ENCODE results near the gene MAPK8. TPM values are rescaled to one million over a fixed set of nuclear protein-coding genes. Genes with fewer than 3 reads are reported as not detected.

Gene MAPK8
- total RNA-seq, 3 donors from 2014 or later, result 47.1 to 56.4 (median 53.5) TPM

DNA sequence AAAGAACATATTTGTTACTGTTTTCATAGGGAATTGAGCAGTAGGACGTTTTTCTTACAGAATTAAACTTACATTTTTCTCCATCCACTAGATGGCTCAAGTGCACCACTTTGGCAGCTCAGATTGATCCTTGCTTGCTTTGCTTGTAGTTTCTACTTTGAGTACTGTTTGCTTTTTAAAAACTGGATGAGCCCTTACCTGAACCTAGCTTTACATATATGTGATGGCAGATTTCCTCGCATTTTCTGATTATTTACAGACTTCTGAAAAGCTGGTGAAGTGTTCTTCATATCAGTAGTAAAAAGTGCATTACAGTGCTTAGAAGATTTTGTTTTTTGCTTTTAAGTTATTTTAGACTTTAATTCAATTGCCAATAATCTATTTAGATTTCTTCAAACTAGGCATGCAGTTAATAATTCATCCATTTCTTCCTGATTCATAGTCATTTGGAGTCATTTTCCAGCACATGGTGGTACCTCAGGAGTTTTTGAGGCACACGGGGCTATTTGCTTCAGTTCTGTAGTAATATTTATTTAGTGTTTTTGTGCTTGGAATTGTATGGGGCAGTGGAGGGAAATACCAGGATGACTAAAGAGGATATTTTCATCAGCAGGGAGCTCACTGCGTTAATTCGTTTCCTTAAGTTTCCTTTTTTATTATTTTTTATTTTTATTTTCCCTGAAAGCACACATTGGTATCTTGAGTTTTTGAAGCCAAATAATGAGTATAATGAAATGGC, 57.3 kb downstream of the MAPK8 start:
- TF ChIP-seq, protein P1, sequence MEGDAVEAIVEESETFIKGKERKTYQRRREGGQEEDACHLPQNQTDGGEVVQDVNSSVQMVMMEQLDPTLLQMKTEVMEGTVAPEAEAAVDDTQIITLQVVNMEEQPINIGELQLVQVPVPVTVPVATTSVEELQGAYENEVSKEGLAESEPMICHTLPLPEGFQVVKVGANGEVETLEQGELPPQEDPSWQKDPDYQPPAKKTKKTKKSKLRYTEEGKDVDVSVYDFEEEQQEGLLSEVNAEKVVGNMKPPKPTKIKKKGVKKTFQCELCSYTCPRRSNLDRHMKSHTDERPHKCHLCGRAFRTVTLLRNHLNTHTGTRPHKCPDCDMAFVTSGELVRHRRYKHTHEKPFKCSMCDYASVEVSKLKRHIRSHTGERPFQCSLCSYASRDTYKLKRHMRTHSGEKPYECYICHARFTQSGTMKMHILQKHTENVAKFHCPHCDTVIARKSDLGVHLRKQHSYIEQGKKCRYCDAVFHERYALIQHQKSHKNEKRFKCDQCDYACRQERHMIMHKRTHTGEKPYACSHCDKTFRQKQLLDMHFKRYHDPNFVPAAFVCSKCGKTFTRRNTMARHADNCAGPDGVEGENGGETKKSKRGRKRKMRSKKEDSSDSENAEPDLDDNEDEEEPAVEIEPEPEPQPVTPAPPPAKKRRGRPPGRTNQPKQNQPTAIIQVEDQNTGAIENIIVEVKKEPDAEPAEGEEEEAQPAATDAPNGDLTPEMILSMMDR (IDR thresholded peaks at IDR 0.05), result no peak
- intact Hi-C loops (cut with DNase I, micrococcal nuclease), result no loop called here
- peak in 1 of 3 donors; percentile 39 for DNase-seq
- ATAC-seq, result peak; percentile 56
- Histone ChIP-seq H3K4me3 (no peak overlapping the region), H3K9me3 (no peaks in the 10 kb centered on the region), H3K4me1 (ENCODE audit: low read depth) (peaks cover 10% of the 10 kb centered on the region), H3K36me3 (ENCODE audit: low read depth) (no peaks in the 10 kb centered on the region)

DNA sequence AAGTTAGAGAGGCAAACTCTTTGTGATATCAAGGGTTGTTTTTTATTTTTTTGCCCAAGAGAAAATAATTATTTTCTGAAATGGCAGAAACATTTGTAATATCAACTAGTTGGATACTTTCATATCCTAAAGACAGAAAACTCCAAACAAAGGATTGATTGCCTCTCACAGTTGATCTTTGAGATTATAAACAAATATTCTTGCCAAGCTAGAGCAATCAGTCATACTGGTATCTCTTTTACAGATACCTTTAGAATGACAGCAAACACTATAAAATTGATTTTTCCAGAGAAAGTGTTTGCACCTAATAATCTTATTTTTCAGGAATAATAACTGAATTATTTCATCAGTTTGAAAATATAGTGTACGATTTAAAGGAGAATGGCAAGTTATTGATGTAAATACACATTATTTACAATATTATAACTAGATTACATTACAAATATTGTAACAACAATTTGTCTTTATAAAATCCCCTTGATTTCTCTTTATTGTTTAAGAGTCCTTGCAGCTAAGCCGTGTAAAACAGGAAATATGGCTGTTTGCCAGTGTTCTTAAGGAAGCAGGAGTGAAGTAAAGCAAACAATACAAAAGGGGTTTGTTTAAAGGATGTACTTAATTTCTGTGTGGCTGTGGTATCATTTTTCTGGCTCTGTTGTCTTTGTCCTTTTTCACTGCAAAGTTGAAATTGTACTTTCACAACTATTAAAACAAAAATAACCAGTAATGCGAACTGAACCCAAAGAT, 58.4 kb downstream of the MAPK8 start:
- no peaks in the 10 kb centered on the region for H3K36me3 ChIP-seq (ENCODE audit: low read depth)
- TF ChIP-seq, protein P1 (IDR thresholded peaks at IDR 0.05), result no peak
- intact Hi-C loops (cut with DNase I, micrococcal nuclease), result no loop called here
- H3K4me3 ChIP-seq, result no peak overlapping the region
- ATAC-seq (no peak), DNase-seq (no peak)
- H3K4me1 ChIP-seq (ENCODE audit: low read depth), result peaks cover 10% of the 10 kb centered on the region
- no peaks in the 10 kb centered on the region for H3K9me3 ChIP-seq

DNA sequence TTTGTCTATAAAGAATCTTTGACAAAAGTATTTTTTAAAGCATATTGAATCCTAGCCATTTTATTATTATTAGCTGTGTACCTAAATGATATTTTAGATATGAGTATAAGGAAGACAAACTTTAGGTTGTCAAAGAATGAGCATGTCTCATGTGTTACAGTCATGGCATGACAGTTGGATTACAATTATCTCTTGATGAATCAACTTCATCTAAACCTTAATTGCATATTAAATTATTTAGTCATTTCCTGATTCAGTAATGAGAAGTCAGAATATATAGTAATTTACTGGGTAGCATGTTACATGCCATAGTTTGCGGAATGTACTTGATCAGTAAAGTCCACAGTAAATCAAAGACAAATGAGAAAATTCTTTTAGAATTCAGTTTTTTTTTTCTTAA, 59.2 kb downstream of the MAPK8 start:
- TF ChIP-seq, protein P1 (IDR thresholded peaks at IDR 0.05), result no peak
- intact Hi-C loops (cut with DNase I, micrococcal nuclease), result no loop called here
- Histone ChIP-seq H3K9me3 (no peaks in the 10 kb centered on the region), H3K4me3 (no peak overlapping the region), H3K36me3 (ENCODE audit: low read depth) (no peaks in the 10 kb centered on the region), H3K4me1 (ENCODE audit: low read depth) (peaks cover 10% of the 10 kb centered on the region)
- ATAC-seq (no peak), DNase-seq (no peak)

DNA sequence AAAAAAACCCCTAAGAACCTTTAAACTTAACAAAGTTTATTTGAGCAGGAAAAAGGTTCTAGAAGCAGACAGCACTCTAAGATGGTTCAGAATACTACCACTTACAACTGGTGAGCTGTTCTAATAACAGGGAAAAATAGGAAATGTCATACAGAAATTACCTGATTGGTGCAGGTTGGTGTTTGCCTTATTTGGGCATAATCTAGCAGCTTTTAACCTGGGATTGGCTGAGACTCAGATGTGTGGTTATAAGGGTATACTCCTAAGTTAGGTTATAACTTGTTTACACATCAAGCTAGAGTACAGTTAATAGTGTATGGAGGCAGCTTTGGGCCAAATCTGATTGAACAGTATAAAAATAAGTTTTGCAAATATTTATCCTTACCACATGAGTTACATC, 59.8 kb downstream of the MAPK8 start:
- H3K4me1 ChIP-seq (ENCODE audit: low read depth), result peaks cover 10% of the 10 kb centered on the region
- no peak overlapping the region for H3K4me3 ChIP-seq
- intact Hi-C loops (cut with DNase I, micrococcal nuclease), result no loop called here
- no peak for DNase-seq
- no peaks in the 10 kb centered on the region for H3K36me3 ChIP-seq (ENCODE audit: low read depth)
- no peaks in the 10 kb centered on the region for H3K9me3 ChIP-seq
- TF ChIP-seq, protein P1 (IDR thresholded peaks at IDR 0.05), result no peak
- no peak for ATAC-seq

DNA sequence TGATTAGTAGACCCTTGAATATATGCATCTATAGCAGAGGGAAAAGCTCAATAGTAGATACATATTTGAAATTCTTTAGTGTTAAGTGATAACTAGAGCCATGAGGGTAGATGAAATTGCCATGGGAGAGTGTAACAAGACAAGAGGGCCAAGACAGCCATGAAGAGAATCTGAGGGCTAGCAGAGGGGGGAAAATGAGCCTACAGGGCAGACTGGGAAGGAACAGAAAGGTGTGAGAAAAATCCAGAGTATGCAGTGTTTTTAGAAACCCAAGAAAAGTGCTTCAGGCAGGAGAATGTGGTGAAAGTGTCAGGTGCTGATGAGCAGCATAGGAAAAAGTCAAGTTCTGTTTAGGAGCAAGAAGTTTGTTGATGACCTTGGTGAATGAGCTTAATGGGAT, 63.0 kb downstream of the MAPK8 start:
- no peak for DNase-seq
- TF ChIP-seq, protein P1 (IDR thresholded peaks at IDR 0.05), result no peak
- H3K9me3 ChIP-seq, result no peaks in the 10 kb centered on the region
- H3K4me1 ChIP-seq (ENCODE audit: low read depth), result peaks cover 8% of the 10 kb centered on the region
- H3K36me3 ChIP-seq (ENCODE audit: low read depth), result no peaks in the 10 kb centered on the region
- intact Hi-C loops (cut with DNase I, micrococcal nuclease), result no loop called here
- no peak for ATAC-seq
- H3K4me3 ChIP-seq, result no peak overlapping the region
